Fibroblast of lung (primary cell): ENCODE results near the gene DUS4L.

ENCODE experiments used
- CTCF ChIP-seq, 2 donors: IDR thresholded peaks in 1 of 2; conservative IDR thresholded peaks in 1 of 2; 1 replicate in 1 of 2; 2 replicates in 1 of 2; pipeline ENCODE4 v1.5.1; 2011 to 2012; ENCODE audit warnings: low read length in 2 of 2, control low read depth in 1 of 2, inconsistent platforms in 1 of 2, low read depth in 1 of 2, mild to moderate bottlenecking in 1 of 2
- EZH2 ChIP-seq: IDR thresholded peaks from 2 replicates; pipeline ENCODE4 v1.5.1; 2012; ENCODE audit warnings: low read length, control low read depth, mild to moderate bottlenecking; ENCODE audit errors: missing control alignments

- TF ChIP-seq CTCF (conservative IDR thresholded peaks at IDR 0.05 in 1 of 2, IDR thresholded peaks at IDR 0.05 in 1 of 2; ENCODE audit: low read depth in 1 of 2, low read length in 2 of 2) (no peak), EZH2 (no peak)
Measured at GRCh38 chr7:107622894-107623293, 59.1 kb downstream of the DUS4L start.
